Astrocyte (in vitro differentiated cells and primary cell): ENCODE measurements around the gene TIMP2.
"Not testable (repeated sequence)": the region's sequence is repeated elsewhere in the genome, so short reads cannot be mapped to it uniquely, and the experiment has no call there.

ENCODE experiments used
- CTCF ChIP-seq: IDR thresholded peaks from 2 replicates; pipeline ENCODE4 v1.5.1; 2011; ENCODE audit warnings: low read depth, mild to moderate bottlenecking, inconsistent platforms, low read length, moderate library complexity; ENCODE audit not compliant: insufficient read depth
- EZH2 ChIP-seq: IDR thresholded peaks from 2 replicates; pipeline ENCODE4 v1.6.1; 2012; ENCODE audit warnings: mild to moderate bottlenecking, low read length, inconsistent platforms; ENCODE audit not compliant: insufficient read depth

- TF ChIP-seq CTCF, EZH2: not testable (repeated sequence)
Measured at GRCh38 chr17:78902231-78902630, 23.0 kb downstream of the TIMP2 start.
